Astrocyte (in vitro differentiated cells and primary cell): Measurements from ENCODE around the gene RPL7L1.

ENCODE experiments used
- EZH2 ChIP-seq: IDR thresholded peaks from 2 replicates; pipeline ENCODE4 v1.6.1; 2012; ENCODE audit warnings: mild to moderate bottlenecking, low read length, inconsistent platforms; ENCODE audit not compliant: insufficient read depth
- TF ChIP-seq, protein P1 (sequence below): IDR thresholded peaks from 2 replicates; pipeline ENCODE4 v1.5.1; 2011; ENCODE audit warnings: low read depth, mild to moderate bottlenecking, inconsistent platforms, low read length, moderate library complexity; ENCODE audit not compliant: insufficient read depth

DNA sequence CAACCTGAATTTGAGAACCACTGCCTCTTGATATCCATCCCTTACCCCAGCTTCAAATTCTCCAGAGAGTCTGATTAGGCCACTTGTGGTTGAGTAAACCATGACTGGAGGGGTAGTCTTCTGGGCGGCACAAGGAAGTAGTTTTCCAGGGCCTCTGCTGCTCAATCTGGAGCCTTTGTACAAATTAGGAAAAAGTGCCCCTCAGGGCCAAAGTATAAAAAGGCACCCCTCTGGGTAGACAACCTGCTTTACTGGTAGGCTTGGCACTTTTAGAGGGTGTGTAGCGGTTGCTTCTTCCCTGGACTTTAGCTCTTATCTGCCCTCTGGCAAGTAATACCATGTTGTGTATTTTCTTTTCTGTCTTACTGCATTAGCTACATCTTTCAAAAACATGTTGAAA, 32.9 kb upstream of the RPL7L1 start:
- TF ChIP-seq, protein P1, sequence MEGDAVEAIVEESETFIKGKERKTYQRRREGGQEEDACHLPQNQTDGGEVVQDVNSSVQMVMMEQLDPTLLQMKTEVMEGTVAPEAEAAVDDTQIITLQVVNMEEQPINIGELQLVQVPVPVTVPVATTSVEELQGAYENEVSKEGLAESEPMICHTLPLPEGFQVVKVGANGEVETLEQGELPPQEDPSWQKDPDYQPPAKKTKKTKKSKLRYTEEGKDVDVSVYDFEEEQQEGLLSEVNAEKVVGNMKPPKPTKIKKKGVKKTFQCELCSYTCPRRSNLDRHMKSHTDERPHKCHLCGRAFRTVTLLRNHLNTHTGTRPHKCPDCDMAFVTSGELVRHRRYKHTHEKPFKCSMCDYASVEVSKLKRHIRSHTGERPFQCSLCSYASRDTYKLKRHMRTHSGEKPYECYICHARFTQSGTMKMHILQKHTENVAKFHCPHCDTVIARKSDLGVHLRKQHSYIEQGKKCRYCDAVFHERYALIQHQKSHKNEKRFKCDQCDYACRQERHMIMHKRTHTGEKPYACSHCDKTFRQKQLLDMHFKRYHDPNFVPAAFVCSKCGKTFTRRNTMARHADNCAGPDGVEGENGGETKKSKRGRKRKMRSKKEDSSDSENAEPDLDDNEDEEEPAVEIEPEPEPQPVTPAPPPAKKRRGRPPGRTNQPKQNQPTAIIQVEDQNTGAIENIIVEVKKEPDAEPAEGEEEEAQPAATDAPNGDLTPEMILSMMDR, result no peak
- no peak for TF ChIP-seq EZH2
